GM12878 (cell line): ENCODE measurements around the gene FAM186B.

Experiments
- EP300 ChIP-seq, 2 experiments: fragments of 150-350 bp in 1 of 2; IDR thresholded peaks; 2 replicates each; pipeline ENCODE4 v1.6.1; 2011 to 2012; ENCODE audit warnings: low read depth in 2 of 2, low read length in 2 of 2, borderline replicate concordance in 1 of 2, improper control_type of control experiment in 1 of 2, inconsistent platforms in 1 of 2; ENCODE audit not compliant: control insufficient read depth in 1 of 2
- NBN ChIP-seq: fragments of 450-650 bp; IDR thresholded peaks from 2 replicates; pipeline ENCODE4 v1.6.1; 2016
- NFIC ChIP-seq: IDR thresholded peaks from 2 replicates; pipeline ENCODE4 v1.6.1; 2012; ENCODE audit warnings: low read depth, mild to moderate bottlenecking, inconsistent platforms, low read length, moderate library complexity
- TF ChIP-seq, protein P1 (sequence below): fragments of 450-650 bp; IDR thresholded peaks from 2 replicates; pipeline ENCODE4 v1.6.1; 2016; ENCODE audit warnings: mild to moderate bottlenecking
- TF ChIP-seq, protein P2 (sequence below), 3 experiments: IDR thresholded peaks in 2 of 3; conservative IDR thresholded peaks in 1 of 3; 2 replicates each; pipeline ENCODE4 v1.5.1; 2011; ENCODE audit warnings: low read depth in 3 of 3, low read length in 3 of 3, mild to moderate bottlenecking in 3 of 3, control low read depth in 2 of 3, moderate library complexity in 2 of 3, inconsistent platforms in 1 of 3, mixed read lengths in 1 of 3; ENCODE audit not compliant: control insufficient read depth in 2 of 3, insufficient read depth in 1 of 3; ENCODE audit errors: extremely low read depth in 1 of 3

DNA sequence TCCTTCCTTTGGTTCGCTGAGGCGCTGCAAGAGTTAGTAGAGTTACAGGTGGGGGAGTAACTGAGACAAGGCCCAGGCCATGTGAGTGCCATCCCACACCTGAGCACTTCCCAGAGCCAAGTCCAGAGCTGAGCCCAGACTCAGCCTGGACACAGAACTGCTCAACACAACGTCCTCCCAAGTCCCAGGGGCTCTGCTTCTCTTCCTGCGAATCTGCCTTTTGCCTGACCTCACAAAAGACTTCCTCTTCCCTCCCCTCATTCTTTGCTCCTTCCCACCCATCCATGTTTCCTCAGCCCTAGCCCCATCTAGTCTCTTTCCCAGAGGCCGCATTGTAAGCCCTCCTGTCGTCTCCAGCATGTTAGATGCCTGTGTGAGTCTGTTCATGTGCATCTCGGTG lies 20.8 kb downstream of the FAM186B start:
- TF ChIP-seq, protein P1, sequence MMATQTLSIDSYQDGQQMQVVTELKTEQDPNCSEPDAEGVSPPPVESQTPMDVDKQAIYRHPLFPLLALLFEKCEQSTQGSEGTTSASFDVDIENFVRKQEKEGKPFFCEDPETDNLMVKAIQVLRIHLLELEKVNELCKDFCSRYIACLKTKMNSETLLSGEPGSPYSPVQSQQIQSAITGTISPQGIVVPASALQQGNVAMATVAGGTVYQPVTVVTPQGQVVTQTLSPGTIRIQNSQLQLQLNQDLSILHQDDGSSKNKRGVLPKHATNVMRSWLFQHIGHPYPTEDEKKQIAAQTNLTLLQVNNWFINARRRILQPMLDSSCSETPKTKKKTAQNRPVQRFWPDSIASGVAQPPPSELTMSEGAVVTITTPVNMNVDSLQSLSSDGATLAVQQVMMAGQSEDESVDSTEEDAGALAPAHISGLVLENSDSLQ = no peak
- TF ChIP-seq, protein P2, sequence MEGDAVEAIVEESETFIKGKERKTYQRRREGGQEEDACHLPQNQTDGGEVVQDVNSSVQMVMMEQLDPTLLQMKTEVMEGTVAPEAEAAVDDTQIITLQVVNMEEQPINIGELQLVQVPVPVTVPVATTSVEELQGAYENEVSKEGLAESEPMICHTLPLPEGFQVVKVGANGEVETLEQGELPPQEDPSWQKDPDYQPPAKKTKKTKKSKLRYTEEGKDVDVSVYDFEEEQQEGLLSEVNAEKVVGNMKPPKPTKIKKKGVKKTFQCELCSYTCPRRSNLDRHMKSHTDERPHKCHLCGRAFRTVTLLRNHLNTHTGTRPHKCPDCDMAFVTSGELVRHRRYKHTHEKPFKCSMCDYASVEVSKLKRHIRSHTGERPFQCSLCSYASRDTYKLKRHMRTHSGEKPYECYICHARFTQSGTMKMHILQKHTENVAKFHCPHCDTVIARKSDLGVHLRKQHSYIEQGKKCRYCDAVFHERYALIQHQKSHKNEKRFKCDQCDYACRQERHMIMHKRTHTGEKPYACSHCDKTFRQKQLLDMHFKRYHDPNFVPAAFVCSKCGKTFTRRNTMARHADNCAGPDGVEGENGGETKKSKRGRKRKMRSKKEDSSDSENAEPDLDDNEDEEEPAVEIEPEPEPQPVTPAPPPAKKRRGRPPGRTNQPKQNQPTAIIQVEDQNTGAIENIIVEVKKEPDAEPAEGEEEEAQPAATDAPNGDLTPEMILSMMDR (IDR thresholded peaks at IDR 0.05 in 2 of 3, conservative IDR thresholded peaks at IDR 0.05 in 1 of 3; ENCODE audit: control insufficient read depth in 2 of 3, extremely low read depth in 1 of 3, insufficient read depth in 1 of 3, low read depth in 3 of 3, low read length in 3 of 3) = no peak
- TF ChIP-seq NBN (no peak), EP300 (IDR thresholded peaks at IDR 0.05; ENCODE audit: borderline replicate concordance in 1 of 2, control insufficient read depth in 1 of 2, low read depth in 2 of 2, low read length in 2 of 2) (no peak), NFIC (no peak)
